Erythroblast (primary cell): Measurements from ENCODE around the gene ABHD6.
"Not testable (repeated sequence)": the region's sequence is repeated elsewhere in the genome, so short reads cannot be mapped to it uniquely, and the experiment has no call there.

Experiments used
- DNase-seq, 2 experiments: peaks; one replicate each; lab custom pipeline; 2025; lab: John Stamatoyannopoulos, UW
- GATA1 ChIP-seq: IDR thresholded peaks from 2 replicates; pipeline ENCODE4 v1.6.1; 2011; ENCODE audit warnings: low read depth, mild to moderate bottlenecking, control low read depth, low read length, moderate library complexity
- POLR2A ChIP-seq: IDR thresholded peaks from 2 replicates; pipeline ENCODE4 v1.6.1; 2011; ENCODE audit warnings: mild to moderate bottlenecking, low read length

ABHD6 gene

DNA sequence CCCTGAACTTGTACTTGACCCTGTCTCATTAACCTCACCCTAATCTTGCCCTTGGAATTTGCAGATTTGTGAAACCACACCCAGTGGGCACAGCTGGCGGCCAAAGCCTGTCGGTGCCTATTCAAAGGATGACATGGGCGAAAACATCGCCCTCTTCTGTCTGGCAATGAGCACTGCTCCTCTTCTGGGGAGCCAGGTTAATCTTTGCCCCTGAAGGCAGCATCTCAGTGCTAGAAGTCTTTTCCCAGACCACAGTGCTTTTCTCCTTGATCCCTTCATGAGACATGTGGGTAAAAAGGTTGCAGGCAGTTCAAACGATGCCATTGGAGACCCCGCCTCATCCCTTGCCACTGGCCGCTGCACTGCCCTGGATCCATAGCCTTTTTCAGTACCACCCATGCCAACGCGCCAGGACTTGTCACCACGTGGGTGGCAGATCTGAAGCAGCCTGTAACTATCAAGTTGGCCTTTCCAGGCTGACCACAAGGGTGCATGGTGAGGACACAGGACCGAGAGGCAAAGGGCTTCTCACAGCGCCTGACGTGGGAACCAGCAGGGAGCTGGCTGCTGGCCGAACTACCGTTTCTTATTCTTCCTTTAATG is 20.3 kb upstream of the ABHD6 start:
- peak; percentile 63 to 73 for DNase-seq
- no peak for TF ChIP-seq GATA1
- TF ChIP-seq POLR2A: no peak

- no peak for DNase-seq
- TF ChIP-seq GATA1: no peak
- no peak for TF ChIP-seq POLR2A
Observed at GRCh38 chr3:58218904-58219303, 18.7 kb upstream of the ABHD6 start.

- DNase-seq: no peak
- TF ChIP-seq POLR2A: no peak
- TF ChIP-seq GATA1: no peak
Observed at GRCh38 chr3:58222161-58222724, 15.3 kb upstream of the ABHD6 start.

GRCh38 chr3:58223855-58224254 is 13.7 kb upstream of the ABHD6 start:
- DNase-seq: no peak
- TF ChIP-seq POLR2A (no peak), GATA1 (no peak)

- DNase-seq: not testable (repeated sequence)
Observed at GRCh38 chr3:58227933-58228332, 9.7 kb upstream of the ABHD6 start.

- DNase-seq: no peak
Observed at GRCh38 chr3:58230876-58231552, 6.6 kb upstream of the ABHD6 start.

GRCh38 chr3:58231666-58232065 is 5.9 kb upstream of the ABHD6 start:
- DNase-seq: no peak
- TF ChIP-seq POLR2A (no peak), GATA1 (no peak)

More at GRCh38 chr3:58230876-58231552, 6.6 kb upstream of the ABHD6 start:
- no peak for TF ChIP-seq GATA1
- no peak for TF ChIP-seq POLR2A

- DNase-seq: no peak
Observed at GRCh38 chr3:58234516-58234931, 3.1 kb upstream of the ABHD6 start.

GRCh38 chr3:58235970-58236369 is 1.6 kb upstream of the ABHD6 start:
- TF ChIP-seq GATA1 (no peak), POLR2A (no peak)
- DNase-seq: no peak

More at GRCh38 chr3:58234516-58234931, 3.1 kb upstream of the ABHD6 start:
- TF ChIP-seq GATA1 (no peak), POLR2A (no peak)

DNA sequence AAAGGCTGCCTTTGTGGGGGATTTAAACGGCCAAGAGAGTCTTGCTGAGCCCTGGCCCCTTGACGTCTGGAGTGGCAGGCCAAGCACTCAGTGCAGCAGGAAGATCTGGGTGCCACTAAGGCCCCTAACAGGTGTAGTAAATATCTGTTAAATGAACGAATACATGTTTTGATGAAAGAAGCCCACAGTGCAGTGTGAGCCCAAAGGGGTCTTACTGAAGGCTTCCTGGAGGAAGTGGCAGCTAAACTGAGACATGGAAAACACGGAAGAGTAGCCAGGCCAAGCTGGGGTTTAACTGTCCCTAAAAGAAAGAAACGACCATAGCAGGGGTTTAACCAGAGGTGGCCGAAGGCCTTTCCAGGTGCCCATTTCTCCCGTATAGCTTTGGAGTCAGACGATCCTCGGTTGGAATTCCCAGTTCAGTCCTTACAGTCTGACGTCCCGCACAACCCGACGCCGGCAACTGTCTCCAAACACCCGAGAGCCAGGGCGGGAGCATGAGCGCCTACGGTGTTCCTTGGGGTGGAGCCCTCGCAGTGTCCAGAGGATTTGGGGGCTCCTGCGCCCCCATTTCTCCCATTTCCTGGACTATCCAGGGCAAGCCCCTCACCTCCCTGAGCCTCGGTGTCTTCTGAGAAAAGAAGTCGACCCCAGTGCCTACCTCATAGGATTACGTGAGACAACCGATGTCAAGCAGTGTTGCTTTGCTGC is 910 bp upstream of the ABHD6 start:
- TF ChIP-seq GATA1: no peak
- no peak for TF ChIP-seq POLR2A

DNA sequence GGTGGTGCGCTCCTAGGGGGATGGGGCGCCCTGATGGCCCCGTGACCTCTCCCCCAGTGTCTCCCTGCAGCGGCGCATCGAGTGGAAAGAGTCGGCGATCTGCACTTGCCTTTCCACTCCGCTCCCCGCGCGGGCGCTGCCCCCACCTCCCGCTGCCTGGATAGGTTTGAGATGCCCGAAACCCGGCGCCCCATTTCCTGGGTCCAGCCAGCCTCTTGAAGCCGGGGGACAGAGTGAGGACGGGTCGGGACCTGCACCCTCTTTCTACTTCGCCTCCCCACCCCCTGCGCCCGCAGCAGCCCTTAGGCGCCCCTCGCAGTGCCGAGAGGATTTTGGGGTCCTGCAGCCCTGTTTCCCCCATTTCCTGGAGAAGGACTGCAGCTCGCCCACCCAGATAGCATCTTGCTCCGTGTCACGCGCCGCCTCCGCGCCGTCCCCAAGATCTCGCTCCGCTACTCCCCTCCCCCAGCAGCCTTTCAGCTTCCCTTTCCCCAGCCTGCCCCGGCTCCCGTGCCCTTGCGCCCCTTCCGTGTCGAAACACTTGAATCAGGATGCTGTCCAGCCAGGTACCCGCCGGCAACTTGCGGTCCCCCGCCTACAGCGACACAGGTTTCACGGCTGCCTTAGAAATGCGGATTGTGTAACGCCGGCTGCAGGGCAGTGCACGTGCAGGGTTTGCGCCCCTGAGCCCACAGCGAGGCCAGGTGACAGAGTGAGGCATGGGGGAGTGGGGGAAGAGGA is 519 bp downstream of the ABHD6 start:
- DNase-seq: peak; percentile 78 to 81

More for the DNA sequence above, 910 bp upstream of the ABHD6 start:
- no peak for DNase-seq

DNA sequence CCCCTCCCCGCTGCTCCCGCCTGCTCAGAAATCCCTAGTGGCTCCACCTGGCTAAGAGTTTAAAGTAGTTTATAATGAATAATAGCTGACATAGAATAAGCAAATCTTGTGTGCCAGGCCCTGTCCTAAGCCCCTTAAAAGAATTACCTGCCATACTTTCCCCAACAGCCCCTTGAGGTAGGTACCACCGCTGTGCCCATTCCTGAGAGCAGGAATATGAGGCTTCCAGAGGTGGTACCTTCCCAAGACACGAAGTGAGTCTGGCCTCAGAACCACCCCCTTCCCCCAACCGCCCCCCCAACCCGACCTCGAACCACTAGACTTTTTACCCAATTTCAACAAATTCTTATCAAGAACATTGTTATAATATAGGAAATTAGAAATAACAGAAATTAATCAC is 1.2 kb downstream of the ABHD6 start:
- no peak for TF ChIP-seq POLR2A
- TF ChIP-seq GATA1: no peak
- DNase-seq: no peak

More for the DNA sequence above, 519 bp downstream of the ABHD6 start:
- TF ChIP-seq POLR2A: no peak
- no peak for TF ChIP-seq GATA1

DNA sequence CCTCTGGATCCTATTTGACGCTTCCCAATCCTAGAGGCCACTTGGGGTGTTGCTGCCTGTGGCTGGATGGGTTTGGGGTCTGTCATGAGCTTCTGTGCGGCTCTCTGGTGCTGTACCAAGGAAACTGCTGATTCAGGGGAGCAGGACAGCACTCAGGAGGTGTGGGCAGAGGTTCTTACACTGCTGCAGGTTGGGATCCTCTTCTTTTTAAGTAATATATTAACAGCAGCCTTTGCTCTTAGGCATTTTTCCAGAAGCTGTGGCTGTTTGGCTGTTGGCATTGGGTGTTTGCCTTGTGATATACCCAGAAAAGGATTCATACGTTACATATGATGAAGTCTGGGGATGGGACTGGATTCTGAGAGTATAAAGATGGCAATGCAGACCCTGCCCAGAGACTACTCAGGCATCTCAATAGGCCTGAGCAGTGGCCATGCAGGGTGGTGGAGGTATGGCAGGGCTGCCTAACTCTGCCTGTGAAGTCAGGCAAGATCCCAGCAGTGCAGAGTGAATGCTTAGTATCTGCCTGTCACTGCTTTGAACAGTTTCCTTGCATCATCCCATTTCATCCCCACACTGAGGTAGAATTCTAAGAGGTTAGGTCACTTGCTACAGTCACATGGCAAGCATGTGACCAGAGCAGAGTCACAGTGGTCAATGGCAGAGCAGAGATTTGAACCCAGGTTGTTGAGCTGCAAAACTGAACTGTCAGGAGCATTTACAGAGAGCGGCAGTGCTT is 3.9 kb downstream of the ABHD6 start:
- no peak for TF ChIP-seq POLR2A
- TF ChIP-seq GATA1: no peak
- DNase-seq: no peak
